Erythroblast (primary cell): ENCODE results near the gene CTNNA2.
"Not testable (repeated sequence)": the region's sequence is repeated elsewhere in the genome, so short reads cannot be mapped to it uniquely, and the experiment has no call there.

Source experiments
- DNase-seq, 2 experiments: peaks; one replicate each; lab custom pipeline; 2025; lab: John Stamatoyannopoulos, UW
- GATA1 ChIP-seq: IDR thresholded peaks from 2 replicates; pipeline ENCODE4 v1.6.1; 2011; ENCODE audit warnings: low read depth, mild to moderate bottlenecking, control low read depth, low read length, moderate library complexity
- POLR2A ChIP-seq: IDR thresholded peaks from 2 replicates; pipeline ENCODE4 v1.6.1; 2011; ENCODE audit warnings: mild to moderate bottlenecking, low read length

The CTNNA2 gene

DNA sequence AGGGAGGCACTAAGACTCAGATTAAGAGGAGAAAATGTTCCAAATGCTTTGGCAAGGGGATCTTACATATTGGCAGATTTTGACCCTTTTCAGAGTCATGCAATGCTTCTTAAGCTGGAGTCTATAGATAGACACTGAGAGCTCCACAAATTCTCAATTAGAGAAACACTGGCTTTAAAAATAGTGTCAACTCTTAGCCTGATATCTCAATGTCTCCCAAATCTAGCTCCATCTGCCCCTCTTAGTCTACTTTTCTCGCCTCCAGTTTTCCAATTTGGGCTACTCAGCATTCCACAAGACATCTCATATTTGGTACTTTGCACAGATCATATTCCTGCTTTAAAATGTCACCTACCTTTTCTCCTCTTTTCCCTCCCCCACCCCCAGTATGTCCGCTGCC, 559.1 kb downstream of the CTNNA2 start:
- DNase-seq = no peak
- no peak for TF ChIP-seq GATA1
- TF ChIP-seq POLR2A = no peak

DNA sequence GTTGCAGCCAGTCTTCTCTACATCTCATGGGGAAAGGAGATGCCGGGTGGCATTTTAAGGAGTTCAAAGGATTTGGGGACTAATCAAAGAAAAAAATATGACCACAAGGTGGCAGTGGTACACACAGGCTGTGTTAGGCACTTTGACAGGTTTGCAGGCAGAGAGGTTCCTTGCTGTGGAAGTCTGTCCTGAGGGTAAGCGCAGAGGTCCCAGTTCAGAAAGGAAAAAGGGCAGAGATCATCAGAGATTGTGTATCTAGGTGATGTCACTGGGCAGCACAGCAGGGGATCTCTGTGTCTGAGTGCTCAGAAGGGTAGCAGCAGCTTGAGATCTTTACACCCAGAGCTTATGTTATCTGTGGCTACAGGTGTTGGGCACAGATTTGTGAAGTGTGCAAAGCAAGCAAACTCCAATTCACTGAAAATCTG, 560.3 kb downstream of the CTNNA2 start:
- DNase-seq = peak; percentile 28 to 57
- TF ChIP-seq POLR2A (no peak), GATA1 (no peak)

DNA sequence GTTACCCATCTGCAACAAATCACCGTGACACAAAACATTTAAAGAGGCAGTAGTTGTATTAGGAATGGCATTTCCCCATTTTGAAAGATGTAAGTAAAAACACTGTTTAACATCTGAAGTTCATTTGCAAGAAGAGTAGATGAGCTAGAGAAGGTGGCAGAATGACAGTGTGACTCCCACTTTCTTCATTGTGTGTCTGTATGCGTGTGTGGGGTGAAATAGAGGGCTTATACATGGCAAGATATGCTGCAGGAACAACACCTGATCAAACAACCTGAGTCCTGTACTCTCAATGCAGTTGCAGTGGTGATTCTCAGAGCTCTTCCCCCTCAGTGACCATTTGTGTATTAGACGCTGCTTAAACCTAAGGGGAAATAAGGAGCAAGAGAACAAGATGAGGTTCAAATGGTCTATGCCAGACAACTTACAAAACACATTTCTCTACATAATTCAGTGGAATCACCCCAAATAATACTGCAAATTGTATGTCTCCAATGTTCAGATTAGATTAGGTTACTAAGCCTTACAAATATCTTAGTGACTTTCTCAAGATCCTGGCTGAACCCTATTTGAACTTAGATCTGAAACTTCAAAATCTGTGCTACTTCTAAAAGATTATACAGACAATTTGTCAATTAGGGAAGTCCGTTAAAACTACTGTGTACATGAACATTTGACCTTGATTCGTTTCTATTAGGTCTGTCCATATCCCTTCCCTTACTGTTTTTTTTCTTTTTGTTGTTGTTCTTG, 561.6 kb downstream of the CTNNA2 start:
- DNase-seq = no peak
- TF ChIP-seq POLR2A (no peak), GATA1 (no peak)

DNA sequence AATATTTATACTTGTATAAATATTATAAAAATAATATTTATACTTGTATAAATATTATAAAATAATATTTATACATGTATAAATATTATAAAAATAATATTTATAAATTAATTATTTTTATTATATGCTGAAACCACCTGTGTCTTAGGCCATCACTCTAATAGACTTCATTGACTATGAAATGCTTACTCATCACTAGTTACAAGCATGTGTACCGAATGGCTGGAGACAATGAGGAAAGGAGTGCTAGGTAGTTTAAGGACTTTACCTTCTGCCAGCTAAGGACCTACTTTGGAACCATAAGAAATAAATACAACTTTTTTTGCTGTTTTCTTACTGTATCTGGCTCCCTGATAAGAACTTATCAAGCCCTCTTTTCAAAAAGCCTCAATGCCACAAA, 562.9 kb downstream of the CTNNA2 start:
- TF ChIP-seq GATA1 = no peak
- no peak for TF ChIP-seq POLR2A
- DNase-seq = no peak

DNA sequence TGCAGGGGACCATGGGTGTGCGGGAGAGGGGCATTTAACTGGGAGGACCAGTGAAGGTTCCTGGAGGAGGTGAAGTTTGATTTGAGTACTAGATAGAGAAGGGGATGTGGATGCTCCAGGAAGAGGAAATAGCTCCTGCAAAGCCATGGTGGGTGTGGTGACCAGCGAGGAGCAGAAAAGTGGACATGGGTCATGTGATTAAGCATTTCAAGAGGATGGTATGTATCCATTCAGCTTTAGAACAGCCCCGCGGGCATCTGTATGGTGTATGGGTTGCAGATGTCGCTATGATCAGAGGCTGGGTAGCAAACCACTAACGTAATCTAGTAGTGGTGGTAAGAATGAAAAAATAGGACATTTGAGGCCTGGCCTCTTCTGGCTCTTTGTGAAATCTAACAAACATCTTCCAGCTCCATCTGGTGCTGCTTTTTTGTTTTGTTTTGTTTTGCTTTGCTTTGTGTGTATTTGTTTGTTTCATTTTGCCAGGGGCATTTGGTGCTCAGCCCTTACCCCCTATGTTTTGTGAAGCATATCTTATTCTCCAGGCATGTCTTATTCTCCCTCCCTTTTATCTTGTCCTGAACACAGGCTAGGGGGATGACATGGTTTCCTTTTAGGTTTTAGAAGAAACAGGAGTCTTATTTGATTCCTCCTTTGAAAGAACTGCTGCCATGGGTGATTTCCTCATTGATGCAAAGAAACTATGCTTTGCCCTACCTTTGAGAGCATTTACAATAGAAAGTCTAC, 565.6 kb downstream of the CTNNA2 start:
- DNase-seq = no peak
- TF ChIP-seq GATA1 = no peak
- TF ChIP-seq POLR2A = no peak

DNA sequence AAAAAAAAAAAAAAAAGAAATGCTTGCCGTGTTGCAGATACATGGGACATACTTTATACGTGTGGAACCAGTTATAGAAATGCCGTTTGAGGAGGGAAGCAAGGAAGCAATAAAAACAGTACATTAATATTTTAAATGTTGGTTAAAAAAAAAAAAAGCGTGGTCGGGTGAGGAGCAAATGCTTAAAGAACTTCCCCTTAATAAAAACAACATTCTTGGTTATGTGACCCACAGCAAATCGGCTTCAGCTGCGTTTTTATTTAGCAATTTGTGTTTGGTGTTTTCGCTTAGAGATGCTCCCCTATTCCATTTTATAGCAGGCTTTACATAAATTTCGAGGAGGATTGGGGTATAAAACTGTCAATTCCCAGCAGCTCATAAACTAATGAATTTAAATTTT, 568.1 kb downstream of the CTNNA2 start:
- DNase-seq = no peak
- TF ChIP-seq GATA1 = no peak
- TF ChIP-seq POLR2A = no peak

DNA sequence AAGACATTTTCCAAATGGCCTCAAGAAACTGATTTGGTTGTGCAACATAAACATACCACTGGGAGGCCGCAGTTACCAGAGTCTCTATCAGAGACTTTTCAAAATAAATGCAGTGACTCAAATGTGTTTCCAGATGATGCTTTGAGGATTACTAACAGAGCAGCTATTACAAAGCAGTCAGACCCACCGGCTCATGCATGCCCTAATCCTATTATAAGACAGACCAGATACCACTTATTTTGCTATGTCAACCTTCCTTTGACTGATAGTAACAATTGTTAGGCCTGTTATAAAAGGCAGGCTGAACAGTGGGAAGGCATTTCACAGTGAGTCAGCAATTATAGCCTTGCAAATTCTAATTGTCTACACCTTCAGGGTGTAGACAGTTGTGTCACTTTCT, 574.0 kb downstream of the CTNNA2 start:
- TF ChIP-seq POLR2A (no peak), GATA1 (no peak)
- no peak for DNase-seq

DNA sequence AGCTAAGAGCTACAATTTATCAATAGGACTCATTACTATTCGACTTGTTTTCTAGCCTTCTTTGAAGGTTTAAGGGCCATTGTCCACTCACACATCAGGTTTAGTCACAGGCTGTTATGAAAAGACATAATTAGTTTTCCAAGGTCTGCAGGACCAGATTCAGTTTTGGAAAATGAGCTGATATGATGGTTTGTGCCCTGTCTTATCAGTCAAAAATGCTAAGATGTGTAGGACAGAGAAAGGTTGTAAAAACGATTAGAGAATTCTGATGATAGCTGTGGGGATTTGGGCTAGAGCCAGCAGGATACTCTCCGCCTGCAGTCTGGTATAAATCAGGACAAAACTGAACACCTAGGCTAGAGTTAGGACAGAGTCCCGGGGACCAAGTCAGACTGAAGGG, 578.4 kb downstream of the CTNNA2 start:
- no peak for DNase-seq
- TF ChIP-seq GATA1 = no peak
- TF ChIP-seq POLR2A = no peak

DNA sequence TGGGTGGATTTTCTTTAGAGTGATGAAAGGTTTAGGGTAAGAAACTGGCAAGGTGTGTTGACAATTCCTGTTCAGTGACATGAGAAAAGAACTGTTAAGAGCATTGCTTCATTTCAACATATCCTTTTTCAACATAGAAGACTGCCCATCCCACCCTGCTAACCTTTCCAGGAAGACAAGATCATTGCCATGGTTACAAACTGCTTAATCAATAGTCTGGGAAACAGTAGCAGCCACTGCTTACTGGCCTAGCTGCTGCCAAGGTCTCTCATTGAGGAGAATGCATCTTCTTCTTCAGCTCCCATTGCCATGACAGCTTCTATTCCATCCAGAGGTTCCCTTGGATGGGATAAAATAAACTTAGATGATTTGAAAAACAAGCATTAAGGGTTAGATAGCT, 579.6 kb downstream of the CTNNA2 start:
- no peak for DNase-seq
- TF ChIP-seq POLR2A = no peak
- TF ChIP-seq GATA1 = no peak

DNA sequence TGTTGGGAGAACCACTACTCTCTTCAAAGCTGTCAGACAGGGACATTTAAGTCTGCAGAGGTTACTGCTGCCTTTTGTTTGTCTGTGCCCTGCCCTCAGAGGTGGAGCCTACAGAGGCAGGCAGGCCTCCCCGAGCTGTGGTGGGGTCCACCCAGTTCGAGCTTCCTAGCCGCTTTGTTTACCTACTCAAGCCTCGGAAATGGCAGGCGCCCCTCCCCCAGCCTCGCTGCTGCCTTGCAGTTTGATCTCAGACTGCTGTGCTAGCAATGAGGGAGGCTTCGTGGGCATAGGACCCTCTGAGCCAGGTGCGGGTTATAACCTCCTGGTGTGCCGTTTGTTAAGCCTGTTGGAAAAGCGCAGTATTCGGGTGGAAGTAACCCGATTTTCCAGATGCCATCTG, 585.7 kb downstream of the CTNNA2 start:
- not testable (repeated sequence) for DNase-seq

DNA sequence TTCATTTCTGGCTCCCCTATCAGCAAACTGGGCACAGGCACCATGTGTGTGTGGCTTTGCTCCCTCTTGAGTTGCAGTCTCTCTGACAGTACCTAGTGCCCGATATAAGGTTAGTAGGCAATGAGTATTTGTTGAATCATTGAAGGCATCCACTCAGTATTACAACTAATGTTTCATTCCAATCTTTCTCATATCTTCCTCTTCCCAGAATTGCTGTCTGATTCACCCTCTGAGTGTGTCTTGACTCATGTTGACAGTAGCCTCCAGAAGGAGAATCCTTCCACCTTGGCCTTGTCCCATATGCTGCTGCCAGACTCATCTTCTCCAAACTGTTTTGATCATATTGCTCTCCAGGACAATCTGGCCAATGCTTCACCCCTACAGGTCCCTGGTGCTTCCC, 589.2 kb downstream of the CTNNA2 start:
- no peak for DNase-seq
- TF ChIP-seq GATA1 (no peak), POLR2A (no peak)

DNA sequence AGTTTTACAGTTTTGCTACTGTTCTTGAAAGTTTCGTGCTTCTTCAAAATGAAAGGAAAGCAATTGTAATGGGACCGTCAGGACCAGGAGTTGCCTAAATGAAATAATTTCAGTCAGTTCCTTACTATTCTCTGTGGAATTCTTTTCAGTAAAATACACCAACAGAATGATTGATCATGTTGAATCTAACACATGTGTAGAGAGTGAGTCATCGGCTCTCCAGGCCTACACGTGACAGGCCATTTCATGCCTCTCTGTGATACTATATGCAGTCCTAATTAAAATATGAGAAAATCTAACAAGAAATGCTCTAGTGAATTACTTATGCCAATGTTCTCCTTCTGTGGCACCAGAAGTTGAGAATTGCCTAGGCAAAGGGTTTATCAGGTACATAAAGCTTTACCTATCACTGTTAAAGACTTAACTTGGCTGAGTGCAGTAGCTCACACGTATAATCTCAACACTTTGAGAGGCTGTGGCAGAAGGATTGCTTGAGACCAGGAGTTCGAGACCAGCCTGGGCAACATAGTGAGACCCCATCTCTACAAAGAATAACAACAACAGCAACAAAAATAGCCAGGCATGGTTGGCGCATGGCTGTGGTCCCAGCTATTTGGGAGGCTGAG, 592.3 kb downstream of the CTNNA2 start:
- no peak for DNase-seq
- TF ChIP-seq POLR2A (no peak), GATA1 (no peak)

DNA sequence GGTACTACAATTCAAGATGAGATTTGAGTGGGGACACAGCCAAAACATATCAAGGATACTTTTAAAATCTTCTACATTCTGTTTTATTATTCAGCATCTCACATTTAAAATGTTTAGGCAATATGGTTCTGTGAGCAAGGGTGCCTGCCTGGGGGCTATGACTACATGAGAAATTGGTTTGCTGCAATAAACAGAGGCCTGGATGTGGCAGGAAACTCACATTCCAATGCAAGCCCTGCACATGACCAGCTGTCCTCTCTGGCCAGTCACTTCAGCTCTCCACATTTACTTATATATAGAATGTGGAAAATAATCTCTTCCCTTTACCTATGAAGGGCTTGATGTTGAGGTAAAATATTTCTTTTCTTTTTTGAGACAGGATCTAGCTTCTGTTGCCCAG, 598.3 kb downstream of the CTNNA2 start:
- no peak for DNase-seq
- TF ChIP-seq POLR2A (no peak), GATA1 (no peak)

DNA sequence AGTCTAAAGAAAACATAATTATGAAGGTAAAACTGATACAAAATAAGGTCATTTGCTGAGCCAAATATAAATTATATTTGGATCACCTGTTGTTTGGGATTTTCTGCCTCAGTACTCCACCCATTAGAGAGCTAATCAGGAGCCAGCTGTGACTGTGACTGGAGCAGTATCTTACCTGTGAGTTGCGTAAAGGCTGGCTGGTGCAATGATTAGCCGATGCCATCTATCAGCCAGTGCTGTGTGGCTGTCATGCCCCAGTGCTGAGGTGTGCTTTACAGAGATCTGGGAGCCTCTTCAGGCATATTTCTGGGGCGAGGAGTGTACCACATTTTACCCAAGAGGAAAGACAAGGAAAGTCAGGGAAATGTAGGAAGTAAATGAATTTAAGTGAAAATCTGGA, 599.9 kb downstream of the CTNNA2 start:
- no peak for TF ChIP-seq GATA1
- TF ChIP-seq POLR2A = no peak
- DNase-seq = no peak
